Transverse colon (tissue), 4 donors: ENCODE results near the gene MET.

Experiments used
- CTCF ChIP-seq, 5 experiments: fragments of 200-600 bp in 3 of 5; fragments of 450-650 bp in 2 of 5; sonication (generic) in 3 of 5; IDR thresholded peaks; 1 replicate in 2 of 5; 2 replicates in 3 of 5; pipeline ENCODE4 v1.5.1; 2016 to 2017; ENCODE audit warnings: antibody characterized with exemption in 5 of 5, inconsistent platforms in 3 of 5, mild to moderate bottlenecking in 2 of 5, moderate library complexity in 1 of 5
- EP300 ChIP-seq: sonication (generic); formaldehyde crosslinking; IDR thresholded peaks from one replicate; pipeline ENCODE4 v1.6.1; 2017; ENCODE audit warnings: antibody characterized with exemption, low read depth
- POLR2AphosphoS5 ChIP-seq, 3 donors: sonication (generic); formaldehyde crosslinking; IDR thresholded peaks; one replicate each; pipeline ENCODE4 v1.6.1; 2016; ENCODE audit warnings: antibody characterized with exemption in 3 of 3

DNA sequence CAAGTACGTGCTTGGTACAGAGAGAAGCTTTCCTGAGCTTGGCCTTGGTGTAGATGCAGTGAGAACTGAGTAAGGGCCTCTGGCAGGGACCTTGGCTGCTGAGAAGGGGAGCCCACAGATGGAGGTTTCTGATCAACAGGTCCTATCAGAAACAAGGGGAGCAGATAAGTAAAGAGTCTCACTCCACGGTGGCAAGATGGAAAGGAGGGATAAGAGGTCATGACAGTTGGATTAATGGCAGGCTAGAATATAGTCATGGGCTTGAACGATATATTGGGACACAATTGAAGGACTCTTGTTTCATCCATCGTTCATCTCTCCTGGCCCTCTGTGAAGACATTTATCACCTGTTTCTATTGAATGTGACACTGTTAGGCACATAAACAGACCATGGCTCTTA is 41.5 kb downstream of the MET start:
- TF ChIP-seq EP300 (no peak), POLR2AphosphoS5 (IDR thresholded peaks at IDR 0.05) (no peak), CTCF (IDR thresholded peaks at IDR 0.05) (no peak)
